Caco-2 (cell line): Measurements from ENCODE around the gene TNFSF15. TPM values are rescaled to one million over a fixed set of nuclear protein-coding genes. Genes with fewer than 3 reads are reported as not detected.

Source experiments
- BruUV-seq: library from RNA; stranded (reverse); fragments of 400-500 nt; replicated peaks from 2 replicates; lab custom pipeline; 2021; lab: Mats Ljungman, UMichigan
- CTCF ChIA-PET: fragments of 300-600 bp; sonication (Branson Sonifier 250); formaldehyde crosslinking; loops from one replicate; lab custom pipeline; 2022; ENCODE audit warnings: antibody characterized with exemption; lab: Charles Lee
- POLR2A ChIA-PET: fragments of 300-600 bp; sonication (Branson Sonifier 250); formaldehyde crosslinking; loops from one replicate; lab custom pipeline; 2022; ENCODE audit warnings: antibody characterized with exemption; lab: Charles Lee
- DNase-seq, 2 experiments: peaks; one replicate each; pipeline versions ENCODE4 v3.0.0 to v3.0.0-alpha.2; 2020 to 2022
- H3K27me3 ChIP-seq: replicated peaks from 2 replicates; pipeline ENCODE4 v1.6.0; 2011; ENCODE audit warnings: low read length; ENCODE audit not compliant: control insufficient read depth, insufficient read depth
- H3K36me3 ChIP-seq: 2 replicates; pipeline ENCODE4 v1.5.1; 2011; ENCODE audit warnings: low read length; ENCODE audit not compliant: control insufficient read depth, insufficient read depth
- H3K4me1 ChIP-seq: fragments of 250-450 bp; sonication (Bioruptor Pico); 2 replicates; pipeline ENCODE4 v1.5.1; 2020; ENCODE audit warnings: mild to moderate bottlenecking
- H3K4me3 ChIP-seq: 2 replicates; pipeline ENCODE4 v1.5.1; 2011; ENCODE audit warnings: low read depth, mild to moderate bottlenecking, control low read depth, low read length
- H3K9me3 ChIP-seq: fragments of 250-450 bp; sonication (Bioruptor Pico); 2 replicates; pipeline ENCODE4 v1.5.1; 2020; ENCODE audit warnings: mild to moderate bottlenecking, moderate library complexity
- H3K27ac Mint-ChIP-seq: one replicate; pipeline ENCODE4 v1.8.0; 2022; ENCODE audit warnings: mixed read lengths; ENCODE audit not compliant: unreplicated experiment
- H3K27me3 Mint-ChIP-seq: one replicate; pipeline ENCODE4 v1.8.0; 2022; ENCODE audit warnings: mixed read lengths; ENCODE audit not compliant: insufficient read depth, unreplicated experiment
- H3K36me3 Mint-ChIP-seq: one replicate; pipeline ENCODE4 v1.8.0; 2022; ENCODE audit warnings: mild to moderate bottlenecking, mixed read lengths; ENCODE audit not compliant: insufficient read depth, unreplicated experiment
- H3K4me1 Mint-ChIP-seq: one replicate; pipeline ENCODE4 v1.8.0; 2022; ENCODE audit warnings: low read depth, mixed read lengths; ENCODE audit not compliant: unreplicated experiment
- H3K4me3 Mint-ChIP-seq: one replicate; pipeline ENCODE4 v1.8.0; 2022; ENCODE audit warnings: mild to moderate bottlenecking, moderate library complexity, mixed read lengths; ENCODE audit not compliant: unreplicated experiment
- H3K9me3 Mint-ChIP-seq: one replicate; pipeline ENCODE4 v1.8.0; 2022; ENCODE audit warnings: mixed read lengths; ENCODE audit not compliant: unreplicated experiment
- intact Hi-C: fragments of 100-400 bp; cut with micrococcal nuclease; formaldehyde crosslinking; loops from one replicate; pipeline ENCODE4 v1.10.0; 2022; ENCODE audit not compliant: unreplicated experiment
- total RNA-seq: library from RNA; stranded (reverse); gene quantifications from 2 replicates; pipeline ENCODE4 v1.2.3, GENCODE V29; 2022
- TF ChIP-seq, protein P1 (sequence below), 2 experiments: fragments of 200-600 bp in 1 of 2; IDR thresholded peaks; 1 replicate in 1 of 2; 2 replicates in 1 of 2; pipeline versions ENCODE4 v1.5.1 to v1.8.0; 2011 to 2022; ENCODE audit warnings: antibody characterized with exemption in 1 of 2, control low read depth in 1 of 2, inconsistent platforms in 1 of 2, low read depth in 1 of 2, low read length in 1 of 2, mild to moderate bottlenecking in 1 of 2, moderate library complexity in 1 of 2; ENCODE audit not compliant: insufficient read depth in 1 of 2, severe bottlenecking in 1 of 2, unreplicated experiment in 1 of 2

TNFSF15 gene
- total RNA-seq, 1 experiment from 2014 or later, result 0.66 TPM

DNA sequence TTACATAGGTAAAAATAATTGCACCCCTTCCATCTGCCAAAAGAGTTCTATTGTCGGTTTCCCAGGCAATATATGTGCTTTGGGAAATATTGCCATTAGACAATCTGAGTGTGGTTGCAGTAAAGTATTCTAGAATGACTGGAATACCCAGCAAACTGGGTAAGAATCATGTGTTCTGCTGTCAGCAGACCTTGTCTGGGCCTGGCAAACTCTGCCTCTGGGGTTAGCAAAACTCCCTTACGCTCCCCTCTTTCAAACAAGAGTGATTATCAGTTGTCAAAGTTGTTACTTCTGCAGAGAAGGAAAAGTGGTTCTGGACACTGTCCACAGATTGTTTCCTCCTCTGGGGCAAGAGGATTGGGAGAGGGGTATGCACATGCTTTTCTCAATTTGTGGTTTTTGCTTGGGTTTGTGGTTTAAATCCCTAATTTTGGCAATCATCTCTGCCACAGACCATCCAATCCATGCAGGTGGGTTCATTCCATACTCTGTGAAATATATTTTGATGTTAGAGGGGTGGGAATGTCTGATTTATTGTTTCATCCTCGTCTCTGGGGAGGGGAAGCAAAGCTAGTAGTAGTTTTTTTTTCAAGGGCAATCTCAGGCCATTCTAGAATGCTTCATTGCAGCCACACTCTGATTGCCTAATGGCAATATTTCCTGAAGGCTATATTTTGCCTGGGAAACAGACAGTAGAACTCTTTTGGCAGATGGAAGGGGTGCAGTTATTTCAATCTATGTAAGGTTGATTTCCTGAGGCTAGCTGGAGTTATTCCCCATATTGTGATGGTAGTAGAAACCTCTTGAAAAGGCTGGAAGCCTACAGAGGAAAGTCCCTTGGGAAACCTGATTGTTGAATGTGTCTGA, 24.0 kb upstream of the TNFSF15 start:
- H3K9me3 ChIP-seq, result no peaks in the 10 kb centered on the region
- no peak overlapping the region for H3K4me3 Mint-ChIP-seq
- no peaks in the 10 kb centered on the region for H3K9me3 Mint-ChIP-seq
- BruUV-seq, result no TSS peak
- CTCF ChIA-PET, result no interaction called here
- H3K36me3 Mint-ChIP-seq, result no peaks in the 10 kb centered on the region
- no peaks in the 10 kb centered on the region for H3K4me1 Mint-ChIP-seq
- intact Hi-C loops, result no loop called here
- H3K27ac Mint-ChIP-seq, result no peak overlapping the region
- no peaks in the 10 kb centered on the region for H3K27me3 ChIP-seq
- no peaks in the 10 kb centered on the region for H3K4me1 ChIP-seq
- DNase-seq, result no peak
- POLR2A ChIA-PET, result no interaction called here
- TF ChIP-seq, protein P1, sequence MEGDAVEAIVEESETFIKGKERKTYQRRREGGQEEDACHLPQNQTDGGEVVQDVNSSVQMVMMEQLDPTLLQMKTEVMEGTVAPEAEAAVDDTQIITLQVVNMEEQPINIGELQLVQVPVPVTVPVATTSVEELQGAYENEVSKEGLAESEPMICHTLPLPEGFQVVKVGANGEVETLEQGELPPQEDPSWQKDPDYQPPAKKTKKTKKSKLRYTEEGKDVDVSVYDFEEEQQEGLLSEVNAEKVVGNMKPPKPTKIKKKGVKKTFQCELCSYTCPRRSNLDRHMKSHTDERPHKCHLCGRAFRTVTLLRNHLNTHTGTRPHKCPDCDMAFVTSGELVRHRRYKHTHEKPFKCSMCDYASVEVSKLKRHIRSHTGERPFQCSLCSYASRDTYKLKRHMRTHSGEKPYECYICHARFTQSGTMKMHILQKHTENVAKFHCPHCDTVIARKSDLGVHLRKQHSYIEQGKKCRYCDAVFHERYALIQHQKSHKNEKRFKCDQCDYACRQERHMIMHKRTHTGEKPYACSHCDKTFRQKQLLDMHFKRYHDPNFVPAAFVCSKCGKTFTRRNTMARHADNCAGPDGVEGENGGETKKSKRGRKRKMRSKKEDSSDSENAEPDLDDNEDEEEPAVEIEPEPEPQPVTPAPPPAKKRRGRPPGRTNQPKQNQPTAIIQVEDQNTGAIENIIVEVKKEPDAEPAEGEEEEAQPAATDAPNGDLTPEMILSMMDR (IDR thresholded peaks at IDR 0.05; ENCODE audit: insufficient read depth in 1 of 2, low read depth in 1 of 2, low read length in 1 of 2, severe bottlenecking in 1 of 2, unreplicated experiment in 1 of 2), result no peak
- H3K4me3 ChIP-seq, result no peak overlapping the region
- H3K27me3 Mint-ChIP-seq, result peaks cover 6% of the 10 kb centered on the region
- no peaks in the 10 kb centered on the region for H3K36me3 ChIP-seq

DNA sequence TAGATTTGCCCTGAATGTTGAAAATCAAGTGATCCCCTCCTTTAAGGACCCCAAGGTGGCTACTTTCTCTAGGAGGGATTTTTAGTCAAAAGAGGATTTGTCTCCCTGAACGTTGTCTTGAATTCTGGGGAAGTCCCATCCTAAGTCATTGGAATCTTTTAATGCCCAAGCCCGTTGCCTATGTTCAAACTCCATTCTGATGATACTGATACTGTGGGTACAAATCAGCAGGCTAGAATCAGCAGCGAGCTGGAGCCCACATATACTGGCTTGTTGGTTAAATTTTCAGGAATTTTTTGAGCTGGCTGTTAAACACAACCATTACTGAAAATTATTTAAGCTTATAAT, 22.4 kb upstream of the TNFSF15 start:
- CTCF ChIA-PET, result no interaction called here
- Histone ChIP-seq H3K4me1 (no peaks in the 10 kb centered on the region), H3K9me3 (no peaks in the 10 kb centered on the region), H3K36me3 (no peaks in the 10 kb centered on the region), H3K27me3 (no peaks in the 10 kb centered on the region), H3K4me3 (no peak overlapping the region)
- BruUV-seq, result no TSS peak
- TF ChIP-seq, protein P1 (IDR thresholded peaks at IDR 0.05; ENCODE audit: insufficient read depth in 1 of 2, low read depth in 1 of 2, low read length in 1 of 2, severe bottlenecking in 1 of 2, unreplicated experiment in 1 of 2), result no peak
- H3K27ac Mint-ChIP-seq, result no peak overlapping the region
- peaks cover 6% of the 10 kb centered on the region for H3K27me3 Mint-ChIP-seq
- POLR2A ChIA-PET, result no interaction called here
- no peak overlapping the region for H3K4me3 Mint-ChIP-seq
- DNase-seq, result no peak
- no peaks in the 10 kb centered on the region for H3K9me3 Mint-ChIP-seq
- no peaks in the 10 kb centered on the region for H3K36me3 Mint-ChIP-seq
- H3K4me1 Mint-ChIP-seq, result no peaks in the 10 kb centered on the region
- intact Hi-C loops, result no loop called here

DNA sequence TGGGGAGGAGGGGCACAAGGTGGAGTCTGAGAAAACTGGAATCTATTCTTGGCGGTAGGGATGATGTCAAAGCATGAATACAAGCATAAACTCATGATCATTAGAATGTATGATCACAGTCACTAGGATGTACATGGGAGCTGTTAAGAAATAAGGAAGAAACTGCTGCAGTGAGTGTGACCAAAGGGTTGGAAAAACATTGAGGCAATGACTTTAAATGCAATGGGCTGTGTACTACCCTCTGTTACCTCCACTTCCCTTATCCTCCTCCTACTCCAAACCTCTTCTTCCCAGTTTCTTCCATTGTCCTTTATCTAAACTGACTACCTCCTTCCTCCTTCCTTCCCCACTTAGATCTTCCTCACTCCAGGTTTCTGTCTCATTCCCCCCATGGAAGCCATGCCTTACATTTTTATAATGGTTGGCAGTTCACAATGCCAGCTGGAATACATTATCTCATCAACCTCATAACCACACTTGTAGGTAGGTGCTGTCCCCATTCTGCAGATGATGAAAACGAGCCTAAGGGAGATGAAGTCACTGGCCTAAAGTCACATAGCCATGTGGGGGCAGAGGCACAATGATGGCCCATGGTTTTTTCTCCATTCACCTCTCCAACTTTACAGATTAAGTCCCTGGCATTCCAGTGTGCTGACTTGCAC, 21.9 kb upstream of the TNFSF15 start:
- DNase-seq, result no peak
- intact Hi-C loops, result no loop called here
- no TSS peak for BruUV-seq
- Histone ChIP-seq H3K9me3 (no peaks in the 10 kb centered on the region), H3K27me3 (no peaks in the 10 kb centered on the region), H3K36me3 (no peaks in the 10 kb centered on the region), H3K4me3 (no peak overlapping the region), H3K4me1 (no peaks in the 10 kb centered on the region)
- Mint-ChIP-seq H3K4me1 (no peaks in the 10 kb centered on the region), H3K36me3 (no peaks in the 10 kb centered on the region), H3K9me3 (no peaks in the 10 kb centered on the region), H3K27ac (no peak overlapping the region), H3K4me3 (no peak overlapping the region), H3K27me3 (peaks cover 6% of the 10 kb centered on the region)
- ChIA-PET POLR2A (no interaction called here), CTCF (no interaction called here)
- TF ChIP-seq, protein P1 (IDR thresholded peaks at IDR 0.05; ENCODE audit: insufficient read depth in 1 of 2, low read depth in 1 of 2, low read length in 1 of 2, severe bottlenecking in 1 of 2, unreplicated experiment in 1 of 2), result no peak
